Dedifferentiated amniotic fluid mesenchymal stem cell (primary cell): ENCODE data around the gene TTLL9.

Source experiments
- DNase-seq: peaks from one replicate; pipeline ENCODE4 v3.0.0-alpha.2; 2016; ENCODE audit errors: extremely low spot score

TTLL9 gene

DNA sequence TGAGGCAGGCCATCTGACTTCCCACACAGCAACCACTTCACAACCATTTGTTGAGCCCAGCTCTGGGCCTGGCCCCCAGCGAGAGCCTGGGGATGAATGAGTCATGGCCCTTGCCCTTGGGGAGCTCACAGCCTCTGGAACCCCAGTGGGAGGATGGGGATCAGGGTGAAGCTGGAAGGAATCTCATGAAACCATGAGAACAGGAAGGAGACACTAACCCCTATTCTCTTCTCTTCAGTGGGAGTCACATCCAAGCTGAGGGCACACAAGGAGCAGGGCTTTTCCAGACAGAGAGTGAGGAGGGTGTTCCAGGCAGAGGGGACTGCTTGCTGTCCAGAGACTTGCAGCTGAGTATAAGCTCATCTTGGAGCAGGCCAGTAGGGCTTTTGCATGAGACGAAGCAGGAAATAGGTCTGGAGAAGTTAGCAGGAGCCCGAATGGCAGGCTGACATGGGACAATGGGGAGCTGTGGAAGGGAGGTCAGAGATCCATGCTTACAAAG, 32.5 kb upstream of the TTLL9 start:
- DNase-seq = no peak

DNA sequence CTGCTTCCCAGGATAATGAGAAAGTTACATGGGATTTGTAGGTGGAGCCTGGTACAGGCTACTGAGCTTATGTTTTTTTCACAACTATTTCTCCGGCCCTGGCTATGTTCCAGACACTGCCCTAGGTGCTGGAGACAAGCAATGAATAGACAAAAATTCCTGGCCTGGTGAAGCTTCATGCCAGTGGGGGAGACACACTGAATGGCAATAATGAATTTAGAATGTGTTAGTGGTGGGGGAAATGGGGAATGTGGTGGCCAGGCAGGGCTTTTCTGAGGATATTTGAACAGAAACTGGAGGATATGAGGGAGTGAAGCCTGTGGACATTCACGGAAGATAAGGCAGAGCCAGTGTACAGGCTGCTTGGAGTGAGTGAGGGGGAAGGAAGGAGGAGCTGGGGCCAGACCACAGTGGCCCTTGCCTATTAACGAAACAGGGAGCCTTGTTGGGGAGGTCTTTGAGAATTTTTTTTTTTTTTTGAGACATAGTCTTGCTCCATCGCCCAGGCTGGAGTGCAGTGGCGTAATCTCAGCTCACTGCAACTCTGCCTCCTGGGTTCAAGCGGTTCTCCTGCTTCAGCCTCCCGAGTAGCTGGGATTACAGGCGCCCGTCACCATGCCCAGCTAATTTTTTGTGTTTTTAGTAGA, 31.7 kb upstream of the TTLL9 start:
- DNase-seq = no peak

DNA sequence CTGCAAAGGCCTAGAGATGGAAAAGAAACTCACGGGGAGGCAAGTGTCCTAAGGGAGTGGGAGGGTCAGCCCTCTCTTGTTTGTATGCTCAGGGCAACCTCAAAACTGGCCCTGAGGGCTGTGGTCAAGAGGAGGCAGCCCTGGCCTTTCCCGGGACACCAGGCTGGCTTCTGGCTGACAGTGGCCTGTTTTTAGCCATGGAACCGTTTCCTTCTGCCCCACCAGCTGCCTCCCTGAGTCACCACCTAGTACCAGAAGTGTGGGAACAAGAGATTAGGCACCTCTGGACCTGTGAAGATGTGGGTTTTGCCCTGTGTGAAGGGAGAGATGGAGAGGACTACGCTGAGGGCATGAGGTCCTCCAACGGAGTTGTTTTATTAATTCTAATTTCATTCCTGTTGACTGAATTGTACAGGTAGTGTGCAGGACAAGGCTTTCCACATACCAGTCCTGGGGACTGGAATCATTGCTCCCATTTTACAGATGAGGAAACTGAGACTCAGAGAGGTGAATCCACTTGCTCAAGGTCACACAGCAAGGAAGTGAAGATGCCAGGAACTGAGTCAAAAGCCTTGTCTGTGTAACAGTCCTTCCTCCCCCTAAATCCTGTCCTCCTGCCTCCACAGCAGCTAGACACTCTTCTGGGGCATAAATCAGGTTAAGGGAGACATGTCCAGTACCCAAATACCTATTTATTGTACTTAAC, 30.5 kb upstream of the TTLL9 start:
- no peak for DNase-seq

DNA sequence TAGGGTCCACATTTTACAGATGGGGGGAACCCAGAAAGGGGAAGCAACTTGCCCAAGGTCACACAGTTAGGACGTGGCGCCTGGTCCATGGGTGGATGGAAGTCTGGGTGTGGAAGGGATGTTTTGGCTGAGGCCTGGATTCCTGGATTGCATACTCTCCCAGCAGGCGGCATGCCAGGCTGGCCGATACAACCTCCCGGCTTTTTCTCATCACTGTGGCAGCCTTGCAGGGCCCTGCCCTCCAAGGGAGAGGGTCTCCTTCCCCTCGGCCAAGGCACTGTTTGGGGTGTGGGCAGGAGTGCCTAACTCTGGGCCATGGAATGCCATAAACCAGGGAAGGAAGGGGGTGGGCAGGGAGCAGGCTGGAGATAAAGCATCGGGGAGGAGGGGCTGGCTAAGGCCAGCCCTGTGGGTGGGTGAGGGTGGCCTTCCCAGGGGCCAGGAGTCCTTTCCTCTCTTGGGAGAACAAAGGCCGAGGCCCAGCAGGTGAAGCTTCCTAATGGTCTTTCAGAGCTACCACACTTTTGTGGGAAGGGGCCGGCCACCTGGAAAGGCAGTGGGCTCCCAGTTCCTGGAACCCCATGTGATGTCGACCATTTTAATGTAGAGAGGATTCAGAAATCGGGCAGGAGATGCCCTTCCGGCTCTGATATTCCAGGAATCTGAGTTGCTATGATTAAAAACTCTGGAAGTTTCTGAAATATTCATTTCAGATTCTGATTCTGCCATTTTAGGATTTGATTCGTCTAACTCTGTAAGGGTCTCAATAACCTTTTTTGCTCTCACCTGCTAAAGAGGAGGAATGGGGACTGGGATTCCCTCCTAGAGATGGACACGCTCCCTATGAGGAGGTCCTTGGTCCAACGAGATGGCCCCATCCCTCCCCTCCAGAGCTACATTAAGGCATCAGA, 29.3 kb upstream of the TTLL9 start:
- DNase-seq = no peak

DNA sequence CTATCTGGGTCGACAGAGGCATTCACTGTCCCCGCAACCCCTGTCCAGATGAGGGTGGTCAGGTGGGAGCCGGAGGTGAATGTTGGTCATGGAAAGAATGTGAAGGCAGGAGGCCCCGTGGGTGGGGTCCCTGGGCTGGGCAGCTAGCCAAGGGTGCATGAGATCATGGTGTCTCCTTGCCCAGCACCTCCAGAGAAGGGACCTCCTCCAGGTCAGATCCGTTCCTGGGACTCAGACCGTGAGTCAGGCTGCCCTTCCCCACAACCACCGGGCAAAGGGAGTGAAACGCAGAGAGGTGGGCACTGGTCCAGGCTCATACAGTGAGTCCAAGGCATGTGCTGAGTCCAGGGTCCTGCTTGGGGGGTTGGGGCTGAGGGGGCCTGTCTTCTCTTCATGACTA, 28.5 kb upstream of the TTLL9 start:
- DNase-seq = no peak

DNA sequence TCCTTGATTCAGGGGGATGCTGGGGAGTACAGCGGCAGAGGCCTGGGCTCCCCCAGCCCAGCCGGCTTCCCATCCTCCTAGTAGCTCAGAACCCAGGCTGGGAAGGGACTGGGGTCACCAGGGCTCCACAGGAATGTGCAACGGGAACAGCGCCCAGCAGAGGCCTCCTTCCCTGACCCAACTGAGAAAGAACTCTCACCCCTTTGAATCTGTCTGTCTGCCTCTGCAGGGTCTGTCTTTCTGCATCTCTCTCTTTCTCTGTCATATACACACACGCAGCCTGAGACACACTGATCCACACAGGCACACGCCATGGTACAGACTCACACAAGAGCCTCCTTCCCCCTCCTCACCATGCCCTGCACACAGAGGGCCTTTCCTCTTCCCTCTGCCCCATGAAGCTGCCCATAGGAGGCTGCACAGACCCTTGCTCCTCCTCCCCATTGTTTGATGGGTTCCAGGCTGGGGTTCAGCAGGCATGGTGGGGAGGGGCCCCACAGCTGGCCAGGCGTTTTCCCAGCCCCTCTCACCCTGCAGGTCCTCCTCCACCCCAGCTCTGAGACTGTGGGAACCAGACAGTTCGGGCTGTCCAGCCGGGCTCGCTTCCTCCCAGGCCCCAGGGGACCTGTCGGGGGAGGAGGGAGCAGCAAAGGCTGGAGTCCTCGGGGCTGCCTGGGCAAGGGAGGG, 27.8 kb upstream of the TTLL9 start:
- no peak for DNase-seq

DNA sequence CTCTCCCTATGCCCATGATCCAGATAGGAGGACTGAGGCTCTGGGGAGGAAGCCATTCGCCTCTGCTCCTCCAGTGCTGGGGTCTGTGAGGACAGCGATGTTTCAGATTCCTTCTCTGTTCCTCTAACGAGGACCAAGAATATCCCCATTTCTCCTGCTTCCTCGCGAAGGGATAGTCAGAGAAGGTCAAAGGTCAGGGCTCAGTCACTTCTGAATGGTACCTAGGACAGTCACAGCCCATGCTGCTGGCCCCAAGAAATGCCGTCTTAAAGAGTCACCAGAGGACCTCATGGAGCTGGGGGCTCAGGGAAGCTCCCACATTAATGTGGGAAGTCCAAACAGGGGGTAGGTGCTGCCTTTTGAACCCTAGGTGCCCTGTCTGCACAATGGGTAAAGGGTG, 27.1 kb upstream of the TTLL9 start:
- DNase-seq = no peak

DNA sequence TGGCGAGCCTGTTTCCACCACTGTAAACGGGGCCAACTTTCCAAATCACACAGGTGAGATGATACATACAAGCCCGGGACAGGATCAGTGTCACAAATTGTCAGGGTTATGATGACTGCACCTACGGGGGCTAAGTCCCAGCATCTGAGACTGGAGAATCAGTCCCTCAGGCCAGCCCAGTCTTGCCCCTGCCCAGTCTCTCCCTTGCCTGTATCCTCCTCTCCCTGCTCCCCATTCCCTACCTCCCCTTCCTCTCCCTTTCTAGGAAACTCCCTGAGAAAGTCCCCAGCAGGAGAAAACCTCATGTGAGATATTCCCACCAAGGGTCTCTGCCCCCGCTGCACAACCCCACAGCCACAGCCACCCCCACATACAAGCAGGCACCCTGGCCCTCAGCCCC, 26.6 kb upstream of the TTLL9 start:
- no peak for DNase-seq

DNA sequence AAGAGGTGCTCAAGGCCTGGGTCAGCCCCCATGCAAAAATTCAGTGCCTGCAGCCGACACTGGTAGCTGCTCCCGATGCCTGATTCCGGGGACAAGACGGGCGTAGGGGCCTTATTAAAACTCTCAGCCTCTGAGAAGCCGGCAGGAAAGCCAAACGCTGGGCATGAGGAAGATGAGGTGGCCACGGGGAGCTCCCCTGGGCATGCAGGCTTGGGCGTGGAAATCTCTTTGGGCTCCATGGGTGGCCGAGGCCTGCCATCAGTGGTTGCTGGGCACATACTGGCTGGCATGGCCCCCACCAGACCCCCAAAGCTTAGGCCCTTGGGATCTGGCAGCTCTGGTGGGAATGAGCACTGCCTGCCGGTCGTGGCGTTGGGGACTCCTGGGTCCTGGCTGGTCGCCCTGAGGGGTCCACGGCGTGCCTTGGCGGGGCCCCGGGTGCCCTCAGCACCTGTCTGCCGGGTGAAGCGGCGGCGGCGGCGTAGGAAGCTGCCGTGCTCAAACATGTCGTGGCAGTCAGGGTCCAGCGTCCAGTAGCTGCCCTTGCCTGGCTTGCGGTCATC, 25.6 kb upstream of the TTLL9 start:
- no peak for DNase-seq

DNA sequence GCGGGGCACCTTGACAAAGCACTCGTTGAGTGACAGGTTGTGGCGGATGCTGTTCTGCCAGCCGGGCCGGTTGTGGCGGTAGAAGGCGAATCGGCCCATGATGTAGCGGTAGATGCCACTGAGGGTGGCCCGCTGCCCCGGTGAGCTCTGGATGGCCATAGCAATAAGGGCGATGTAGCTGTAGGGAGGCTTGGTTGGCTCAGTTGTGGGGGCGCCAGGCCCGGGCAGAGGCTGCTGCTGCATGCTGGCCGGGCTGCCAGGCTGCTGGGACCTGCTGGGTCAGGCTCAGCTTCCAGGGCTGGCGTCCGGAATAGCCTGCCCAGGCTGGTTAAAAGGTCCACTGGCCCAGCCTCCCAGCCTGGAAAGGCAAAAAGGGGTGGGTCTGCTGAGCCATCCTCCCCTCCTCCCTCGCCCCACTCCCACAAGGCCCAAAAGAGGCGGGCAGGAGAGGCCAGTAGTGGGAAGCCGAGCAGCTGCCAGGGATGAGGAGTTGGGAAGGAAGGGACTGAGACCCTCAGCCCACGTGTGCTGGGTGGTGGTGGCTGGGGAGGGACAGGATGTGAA, 25.1 kb upstream of the TTLL9 start, which contains the start of gene FOXS1:
FOXS1 (minus strand) TSS at position 305 of the 564 bp plus-strand sequence; CDS start at position 243, 62 bp downstream.
- DNase-seq = no peak

DNA sequence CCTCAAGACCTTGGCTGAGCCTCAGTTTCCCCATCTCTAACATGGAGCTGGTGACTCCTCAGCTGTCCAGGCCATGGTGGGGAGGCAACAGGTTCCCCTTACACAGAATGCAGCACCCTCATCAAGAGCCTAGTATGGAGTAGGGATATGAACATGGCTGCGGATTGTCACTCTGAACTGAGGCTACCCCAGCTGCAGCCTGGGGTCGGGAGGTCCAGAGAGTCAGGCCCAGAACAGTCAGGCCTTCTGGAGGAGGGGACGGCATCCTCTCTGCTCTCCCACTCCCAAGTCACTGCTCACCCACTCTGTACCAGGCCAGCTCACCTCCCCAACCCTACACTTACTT, 23.7 kb upstream of the TTLL9 start:
- no peak for DNase-seq

DNA sequence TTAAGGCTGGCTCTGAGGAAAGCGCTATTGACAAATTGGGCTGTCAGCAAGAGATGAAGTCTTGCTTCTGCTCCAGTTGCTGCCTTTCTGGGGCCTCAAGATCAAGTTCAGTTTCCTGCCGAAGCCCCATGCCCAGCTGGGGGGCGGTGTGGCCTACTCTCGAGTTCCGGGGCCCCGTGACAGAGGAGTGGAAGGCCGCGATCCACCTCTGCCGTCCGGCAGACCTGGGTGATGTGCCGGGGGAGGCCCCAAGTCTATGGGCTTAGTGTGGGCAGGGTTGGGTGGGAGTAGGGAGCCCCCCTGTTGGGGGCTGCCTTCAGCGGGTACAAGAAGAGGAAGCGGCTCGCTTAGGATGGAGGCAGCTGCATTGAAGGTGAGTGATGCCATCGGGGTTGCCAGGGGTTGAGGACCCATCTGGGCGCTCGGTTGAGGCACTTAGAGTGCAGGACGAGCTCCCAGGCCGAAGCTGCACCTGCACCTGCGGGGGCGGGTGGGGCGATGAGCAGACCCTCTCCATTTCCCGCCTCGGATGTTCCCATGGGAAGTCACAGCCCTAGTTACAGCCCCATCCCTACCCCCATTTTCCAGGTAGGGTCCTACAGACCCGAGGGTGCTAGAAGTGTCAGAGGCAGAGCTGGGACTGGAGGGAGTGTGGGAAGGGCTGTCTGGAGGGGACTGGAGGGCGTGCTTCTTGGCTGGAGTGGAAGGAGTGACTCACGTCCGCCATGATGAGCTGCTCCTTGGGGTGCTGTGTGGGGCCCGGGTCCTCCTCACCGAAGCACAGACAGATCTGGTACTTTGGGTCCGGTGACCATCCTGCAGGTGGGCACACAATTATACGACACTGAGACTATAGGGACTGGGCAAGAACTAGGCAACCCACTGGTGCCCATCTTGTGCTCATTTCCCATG, 22.1 kb upstream of the TTLL9 start:
- no peak for DNase-seq

DNA sequence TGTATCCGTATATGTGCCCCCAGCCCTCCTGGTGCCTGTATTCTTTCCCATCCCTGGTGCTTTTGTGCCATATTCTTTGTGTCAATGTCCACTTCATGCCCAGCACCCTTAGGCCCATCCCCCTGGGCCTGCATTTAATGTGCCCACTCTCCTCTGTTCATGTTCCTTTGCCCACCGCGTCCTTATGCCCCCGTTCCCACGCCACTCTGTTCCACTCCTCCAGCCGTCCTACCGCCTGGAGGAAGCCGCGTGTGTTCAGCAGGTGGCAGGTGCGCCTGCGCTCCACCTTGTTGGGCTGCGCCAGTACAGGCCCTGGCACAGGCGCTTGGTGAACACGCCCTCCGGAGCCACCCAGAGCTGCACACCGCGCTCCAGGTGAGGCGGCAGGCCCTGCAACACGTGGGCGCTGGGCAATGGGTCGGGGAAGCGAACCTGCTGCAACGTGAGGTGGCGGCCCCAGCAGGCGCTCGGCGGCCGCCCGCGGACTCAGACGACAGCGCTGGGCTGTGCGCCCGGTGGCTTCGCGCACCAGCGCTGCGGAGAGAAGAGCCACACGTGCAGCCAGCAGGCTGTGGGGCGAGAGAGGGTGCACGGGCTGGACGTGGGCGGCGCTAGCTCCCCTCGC, 21.0 kb upstream of the TTLL9 start:
- DNase-seq = no peak

DNA sequence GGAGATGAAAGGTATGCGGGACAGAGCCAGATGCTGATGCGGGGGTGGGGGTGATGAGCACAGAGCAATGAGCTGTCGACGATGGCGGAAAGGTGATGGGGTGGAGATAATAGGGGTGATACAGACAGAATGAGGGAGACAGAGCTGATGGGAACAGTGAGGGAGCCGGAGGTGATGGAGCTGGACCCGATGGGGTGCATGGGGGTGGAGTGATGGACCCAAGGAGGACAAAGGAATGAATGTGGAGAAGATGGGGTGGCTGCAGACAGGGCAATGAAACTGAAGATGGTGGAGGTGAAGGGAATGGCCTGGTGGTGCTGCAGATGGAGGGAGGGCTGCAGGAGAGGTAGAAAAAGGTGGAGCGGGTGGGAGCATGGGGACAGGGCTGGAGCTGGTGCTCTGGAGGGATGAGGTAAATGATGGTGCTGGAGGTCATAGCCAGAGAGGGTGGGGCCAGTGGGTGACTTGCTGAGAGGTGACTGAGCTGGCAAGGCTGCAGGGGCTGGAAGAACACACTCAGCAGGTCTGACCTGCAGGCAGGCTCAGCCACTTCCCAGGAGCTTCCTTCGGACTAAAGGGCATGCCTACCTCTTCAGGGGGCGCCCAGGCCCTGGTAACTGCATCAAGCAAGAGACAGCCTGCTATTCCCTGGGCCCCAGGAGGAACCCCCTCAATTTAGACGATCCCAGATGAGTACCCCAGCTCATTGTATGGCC, 19.0 kb upstream of the TTLL9 start:
- no peak for DNase-seq

DNA sequence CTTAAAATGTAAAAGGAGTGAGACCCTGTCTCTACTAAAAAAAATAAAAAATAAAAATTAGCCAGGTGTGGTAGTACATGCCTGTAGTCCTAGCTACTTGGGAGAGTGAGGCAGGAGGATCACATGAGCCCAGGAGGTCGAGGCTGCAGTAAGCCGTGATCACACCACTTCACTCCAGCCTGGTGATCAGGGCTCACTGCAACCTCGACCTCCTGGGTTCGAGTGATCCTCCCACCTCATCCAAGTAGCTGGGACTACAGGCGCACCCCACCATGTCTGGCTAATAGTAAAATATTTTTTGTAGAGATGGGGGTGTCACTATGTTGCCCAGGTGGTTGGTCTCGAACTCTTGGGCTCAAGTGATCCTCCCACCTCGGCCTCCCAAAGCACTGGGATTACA, 17.0 kb upstream of the TTLL9 start:
- DNase-seq = no peak

DNA sequence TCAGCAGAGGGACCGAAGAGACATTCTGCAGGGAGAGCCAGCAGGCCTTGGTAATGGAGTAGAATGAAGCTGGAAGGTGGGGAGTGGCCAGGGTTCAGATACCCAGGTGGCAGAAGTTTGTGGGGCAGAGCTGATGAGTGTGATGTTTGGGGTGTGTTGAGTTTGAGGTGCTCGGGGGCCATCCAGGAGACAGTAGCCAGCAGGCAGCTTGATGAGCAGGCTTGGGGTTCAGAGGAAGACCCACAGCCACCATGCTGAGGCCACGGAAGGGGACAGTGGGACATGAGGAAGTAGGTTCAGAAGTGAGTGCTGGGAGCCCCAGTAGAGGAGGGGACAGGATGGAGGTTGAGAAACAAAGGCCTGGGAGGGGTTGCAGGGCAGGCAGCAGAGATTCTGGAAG, 13.9 kb upstream of the TTLL9 start:
- no peak for DNase-seq

DNA sequence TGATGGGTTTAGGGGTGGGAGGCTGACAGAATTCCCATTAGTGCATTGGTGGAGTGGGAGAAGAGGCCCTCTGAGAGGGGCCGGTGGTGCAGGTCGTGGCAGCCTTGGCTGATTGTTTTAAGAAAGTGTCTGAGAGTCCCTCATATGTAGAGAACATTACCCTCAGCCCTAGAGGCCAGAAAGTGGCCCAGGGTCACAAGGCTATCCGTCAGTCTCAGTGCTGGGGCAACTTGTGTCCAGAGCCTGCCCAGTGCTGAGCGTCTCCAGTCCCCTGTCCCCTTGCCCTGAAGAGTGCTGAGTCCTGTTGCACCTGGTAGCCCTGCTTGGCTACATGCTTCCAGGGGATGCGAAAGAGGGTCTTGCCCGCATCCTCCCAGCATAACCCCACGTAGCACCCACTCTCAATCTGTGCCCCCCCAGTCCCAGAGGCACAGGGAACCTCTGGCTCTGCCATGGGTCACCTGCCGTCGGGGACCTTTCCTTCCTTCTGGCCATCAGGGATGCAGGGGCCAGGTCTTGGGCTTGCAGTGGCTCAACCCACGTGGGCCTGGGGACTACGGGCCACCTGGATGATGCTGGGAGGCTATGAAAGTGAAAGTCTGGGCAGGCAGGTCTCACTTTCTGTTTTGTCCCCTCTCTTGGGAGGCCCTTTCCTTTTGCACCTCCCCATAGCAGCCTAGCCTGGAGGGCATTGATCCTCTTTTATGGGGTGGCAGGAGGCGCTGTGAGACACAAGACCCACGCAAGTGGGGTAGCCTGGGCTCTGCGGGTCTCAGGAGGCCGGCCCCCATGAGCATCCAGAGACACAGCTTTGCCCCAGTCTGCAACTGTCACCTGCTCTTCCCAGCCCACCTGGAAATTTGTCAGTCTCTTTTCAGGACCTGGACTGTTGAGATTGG, 12.3 kb upstream of the TTLL9 start:
- no peak for DNase-seq

DNA sequence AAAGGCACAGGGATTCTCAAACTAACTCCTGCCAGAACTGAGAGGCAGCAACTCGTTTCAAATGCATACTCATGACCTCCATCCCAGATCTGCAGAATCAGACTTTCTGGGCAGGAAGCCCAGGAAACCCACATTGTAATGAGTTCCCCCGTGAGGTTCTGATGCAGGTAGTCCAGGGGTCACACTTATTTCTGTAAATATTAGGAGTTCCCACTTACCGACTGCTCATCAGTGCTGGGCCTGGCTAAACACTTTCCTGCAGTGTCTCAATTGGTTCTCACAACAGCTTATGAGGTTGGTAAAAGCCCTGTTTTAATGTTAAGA, 11.7 kb upstream of the TTLL9 start:
- DNase-seq = no peak
